ENCODE results near the gene PPP1R36. TPM values are rescaled to one million over a fixed set of nuclear protein-coding genes. Genes with fewer than 3 reads are reported as not detected.
"Not testable (repeated sequence)": the region's sequence is repeated elsewhere in the genome, so short reads cannot be mapped to it uniquely, and the experiment has no call there.

PPP1R36 gene
- total and polyA plus RNA-seq, 5 donors, result 0.44 to 1.3 (median 0.60) TPM

DNA sequence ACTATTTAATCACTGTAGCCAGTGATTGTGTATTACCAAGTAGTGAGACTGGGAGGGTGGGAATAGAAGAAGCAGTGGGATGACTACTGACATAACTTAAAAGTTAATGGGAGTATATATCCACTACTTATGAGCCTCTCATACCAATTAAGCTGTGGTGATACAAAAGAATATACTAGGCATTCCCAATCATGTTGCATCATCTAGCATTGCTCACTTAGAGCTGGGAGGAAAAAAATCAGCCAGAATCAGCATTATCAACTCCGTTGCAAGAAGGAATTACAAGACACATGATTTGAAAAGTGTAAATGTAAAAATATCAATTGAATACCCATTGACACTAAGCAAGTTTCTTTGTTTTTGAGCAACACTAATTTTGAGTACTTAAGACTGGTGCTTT lies 745 bp upstream of the PPP1R36 start:
- intact Hi-C loops (cut with DNase I), result loop anchor here in 1 of 4 donors (10.0 kb wide), 1 partner anchor 86 kb away; no protein-coding TSS in a partner anchor
- Histone ChIP-seq H3K27ac (ENCODE audit: low read length) (no peak overlapping the region), H3K4me1 (ENCODE audit: control insufficient read depth, insufficient read depth, low read length) (peaks cover 2% of the 10 kb centered on the region), H3K9me3 (ENCODE audit: control insufficient read depth, low read length) (no peaks in the 10 kb centered on the region), H3K27me3 (ENCODE audit: control insufficient read depth, insufficient read depth) (no peaks in the 10 kb centered on the region), H3K4me3 (ENCODE audit: low read length) (no peak overlapping the region)
- 92% methylated on average over 1 of the region's 1 CpG for WGBS
- no peak for DNase-seq
- no peak for ATAC-seq

DNA sequence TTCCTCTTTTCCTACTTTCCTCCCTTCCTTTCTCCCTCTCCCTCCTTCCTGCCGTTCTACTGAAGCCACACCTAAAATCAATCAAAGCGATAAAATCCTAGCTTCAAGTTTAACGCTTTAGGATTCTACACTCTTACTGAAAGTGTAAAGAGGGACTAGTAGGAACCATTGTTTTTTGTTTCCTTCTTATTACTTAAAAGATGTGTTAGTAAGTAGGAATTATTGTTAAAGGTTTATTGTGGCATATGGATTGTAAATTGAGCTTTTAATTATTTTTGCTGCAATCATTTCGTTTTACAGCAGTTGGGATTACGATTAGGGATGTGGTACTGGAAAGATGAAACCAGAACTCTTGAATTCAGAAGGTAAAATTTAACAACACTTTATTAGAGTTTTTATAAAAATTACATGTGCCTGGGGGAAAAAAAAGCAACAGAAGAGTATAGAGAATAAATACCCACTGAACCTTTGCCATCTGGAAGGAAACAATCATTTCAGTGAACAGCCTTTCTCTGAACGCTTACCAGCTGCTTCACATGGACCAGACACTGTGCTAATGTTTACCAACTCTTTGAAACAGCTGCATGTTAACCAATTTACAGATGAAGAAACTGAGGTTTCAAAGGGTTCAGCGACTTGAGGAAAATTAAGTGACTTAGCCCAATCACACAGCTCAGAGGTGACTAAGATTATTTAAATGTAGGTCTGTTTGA lies 1.0 kb downstream of the PPP1R36 start:
- 57% methylated on average over 7 of the region's 7 CpGs for WGBS
- no peak overlapping the region for H3K27ac ChIP-seq (ENCODE audit: low read length)
- no peak for DNase-seq
- peaks cover 2% of the 10 kb centered on the region for H3K4me1 ChIP-seq (ENCODE audit: control insufficient read depth, insufficient read depth, low read length)
- no peak for ATAC-seq
- no peaks in the 10 kb centered on the region for H3K9me3 ChIP-seq (ENCODE audit: control insufficient read depth, low read length)
- H3K27me3 ChIP-seq (ENCODE audit: control insufficient read depth, insufficient read depth), result no peaks in the 10 kb centered on the region
- no peak overlapping the region for H3K4me3 ChIP-seq (ENCODE audit: low read length)
- intact Hi-C loops (cut with DNase I), result no loop called here

DNA sequence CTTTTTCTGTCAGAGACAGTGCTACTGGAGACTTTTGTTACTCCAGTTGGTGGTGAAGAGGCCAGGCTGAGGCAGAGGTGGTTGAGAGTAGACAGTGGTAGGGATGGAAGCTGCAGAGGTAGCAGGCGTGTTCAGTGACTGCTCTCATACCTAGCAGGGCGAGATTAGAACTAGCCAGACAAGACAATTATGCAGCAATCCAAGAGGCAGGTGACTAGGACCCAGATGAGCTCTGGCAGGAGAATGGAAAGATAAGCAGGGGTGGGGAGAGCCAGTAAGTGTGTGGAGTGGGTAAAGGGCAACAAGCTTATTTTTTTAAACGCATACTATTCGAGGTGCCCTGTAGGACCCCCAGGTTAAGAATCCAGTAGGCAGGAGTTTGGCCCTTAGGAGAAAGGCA lies 4.8 kb downstream of the PPP1R36 start:
- peaks cover 2% of the 10 kb centered on the region for H3K4me1 ChIP-seq (ENCODE audit: control insufficient read depth, insufficient read depth, low read length)

DNA sequence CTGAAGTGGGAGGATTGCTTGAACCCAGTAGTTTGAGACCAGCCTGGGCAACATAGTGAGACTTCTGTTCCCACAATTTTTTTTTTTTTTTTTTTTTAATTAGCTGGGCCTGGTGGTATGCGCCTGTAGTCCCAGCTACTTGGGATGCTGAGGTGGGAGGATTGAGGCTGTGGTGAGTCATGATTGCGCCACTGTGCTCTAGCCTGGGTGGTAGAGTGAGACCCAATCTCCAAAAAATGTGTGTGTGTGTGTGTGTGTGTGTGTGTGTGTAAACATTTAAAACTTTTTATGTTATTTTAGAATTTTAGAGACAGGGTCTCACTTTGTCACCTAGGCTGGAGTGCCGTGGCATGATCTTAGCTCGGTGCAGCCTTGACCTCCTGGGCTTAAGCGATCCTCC lies 6.8 kb downstream of the PPP1R36 start:
- intact Hi-C loops (cut with DNase I), result no loop called here
- over 99% methylated on average over 5 of the region's 5 CpGs for WGBS
- ATAC-seq, result peak in 1 of 2 donors; percentile 41
- no peak overlapping the region for H3K4me3 ChIP-seq (ENCODE audit: low read length)
- H3K9me3 ChIP-seq (ENCODE audit: control insufficient read depth, low read length), result no peaks in the 10 kb centered on the region
- no peaks in the 10 kb centered on the region for H3K4me1 ChIP-seq (ENCODE audit: control insufficient read depth, insufficient read depth, low read length)
- no peaks in the 10 kb centered on the region for H3K27me3 ChIP-seq (ENCODE audit: control insufficient read depth, insufficient read depth)
- peak in 1 of 3 donors; percentile 24 for DNase-seq
- H3K27ac ChIP-seq (ENCODE audit: low read length), result no peak overlapping the region

More for the DNA sequence above, 4.8 kb downstream of the PPP1R36 start:
- DNase-seq, result no peak
- no peak for ATAC-seq
- intact Hi-C loops (cut with DNase I), result no loop called here
- Histone ChIP-seq H3K27me3 (ENCODE audit: control insufficient read depth, insufficient read depth) (no peaks in the 10 kb centered on the region), H3K4me3 (ENCODE audit: low read length) (no peak overlapping the region), H3K27ac (ENCODE audit: low read length) (no peak overlapping the region), H3K9me3 (ENCODE audit: control insufficient read depth, low read length) (no peaks in the 10 kb centered on the region)
- WGBS, result 59% methylated on average over 4 of the region's 4 CpGs

DNA sequence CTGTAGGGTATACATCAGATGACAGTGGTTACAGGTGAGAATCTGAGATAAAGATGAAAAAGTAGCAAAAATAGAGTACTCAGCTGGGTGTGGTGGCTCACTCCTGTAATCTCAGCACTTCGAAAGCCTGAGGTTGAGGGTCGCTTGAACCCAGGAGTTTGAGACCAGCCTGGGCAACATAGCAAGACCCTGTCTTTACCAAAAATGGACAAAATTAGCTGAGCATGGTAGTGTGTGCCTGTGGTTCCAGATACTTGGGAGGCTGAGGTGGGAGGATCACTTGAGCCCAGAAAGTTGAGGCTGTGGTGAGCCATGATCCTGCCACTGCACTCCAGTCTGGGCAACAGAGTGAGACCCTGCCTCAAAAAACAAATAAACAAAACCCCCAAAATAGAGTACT lies 8.5 kb downstream of the PPP1R36 start:
- H3K27ac ChIP-seq (ENCODE audit: low read length); H3K4me1 ChIP-seq (ENCODE audit: control insufficient read depth, insufficient read depth, low read length); H3K27me3 ChIP-seq (ENCODE audit: control insufficient read depth, insufficient read depth); ATAC-seq; intact Hi-C loops (cut with DNase I); DNase-seq; H3K4me3 ChIP-seq (ENCODE audit: low read length); H3K9me3 ChIP-seq (ENCODE audit: control insufficient read depth, low read length): not testable (repeated sequence)
- WGBS, result 96% methylated on average over 2 of the region's 2 CpGs

DNA sequence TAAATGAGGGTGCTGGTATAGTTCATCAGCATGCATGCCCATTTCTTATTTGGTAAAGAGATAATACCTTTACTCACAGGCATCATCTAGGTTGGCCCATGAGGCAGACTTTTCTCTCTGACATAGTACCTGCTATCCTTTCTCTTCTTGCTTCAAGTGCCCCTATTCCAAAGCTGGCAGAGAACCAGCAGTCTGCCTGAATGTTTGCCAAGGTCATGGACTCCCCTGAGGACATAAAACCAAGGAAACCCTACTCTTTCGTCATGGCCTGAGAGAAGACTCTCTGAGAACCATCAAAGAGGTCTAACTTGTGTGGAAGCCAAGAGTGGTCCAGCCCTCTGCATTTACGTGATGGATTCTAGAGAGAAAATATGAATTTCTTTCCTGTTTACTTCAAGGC lies 11.9 kb downstream of the PPP1R36 start:
- DNase-seq, result no peak
- no peaks in the 10 kb centered on the region for H3K4me1 ChIP-seq (ENCODE audit: control insufficient read depth, insufficient read depth, low read length)
- intact Hi-C loops (cut with DNase I), result no loop called here
- H3K27ac ChIP-seq (ENCODE audit: low read length), result no peak overlapping the region
- H3K27me3 ChIP-seq (ENCODE audit: control insufficient read depth, insufficient read depth), result no peaks in the 10 kb centered on the region
- WGBS, result 53% methylated on average over 2 of the region's 2 CpGs
- no peak for ATAC-seq
- no peak overlapping the region for H3K4me3 ChIP-seq (ENCODE audit: low read length)
- no peaks in the 10 kb centered on the region for H3K9me3 ChIP-seq (ENCODE audit: control insufficient read depth, low read length)

DNA sequence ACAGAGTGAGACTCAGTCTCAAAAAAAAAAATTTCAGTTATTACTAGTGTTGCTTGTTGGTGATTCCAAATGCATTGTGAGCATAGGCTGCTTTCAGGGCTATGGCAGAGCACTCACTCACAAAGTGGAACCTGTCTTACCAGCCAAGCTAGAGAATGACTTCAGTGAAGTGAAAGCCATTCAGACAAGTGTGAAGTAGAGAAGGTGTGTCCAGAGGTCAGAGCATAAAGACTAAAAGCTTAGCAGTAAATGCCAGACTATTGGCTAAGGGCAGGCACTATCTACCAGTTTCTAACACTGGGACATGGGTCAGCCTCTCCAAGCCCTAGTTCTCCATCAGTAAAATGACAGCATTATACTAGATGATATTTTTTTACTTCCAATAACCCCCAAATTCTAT lies 12.7 kb downstream of the PPP1R36 start:
- H3K4me3 ChIP-seq (ENCODE audit: low read length), result no peak overlapping the region
- DNase-seq (no peak), ATAC-seq (peak in 1 of 2 donors; percentile 18)
- no peaks in the 10 kb centered on the region for H3K9me3 ChIP-seq (ENCODE audit: control insufficient read depth, low read length)
- H3K4me1 ChIP-seq (ENCODE audit: control insufficient read depth, insufficient read depth, low read length), result no peaks in the 10 kb centered on the region
- no peaks in the 10 kb centered on the region for H3K27me3 ChIP-seq (ENCODE audit: control insufficient read depth, insufficient read depth)
- no peak overlapping the region for H3K27ac ChIP-seq (ENCODE audit: low read length)
- intact Hi-C loops (cut with DNase I), result no loop called here

DNA sequence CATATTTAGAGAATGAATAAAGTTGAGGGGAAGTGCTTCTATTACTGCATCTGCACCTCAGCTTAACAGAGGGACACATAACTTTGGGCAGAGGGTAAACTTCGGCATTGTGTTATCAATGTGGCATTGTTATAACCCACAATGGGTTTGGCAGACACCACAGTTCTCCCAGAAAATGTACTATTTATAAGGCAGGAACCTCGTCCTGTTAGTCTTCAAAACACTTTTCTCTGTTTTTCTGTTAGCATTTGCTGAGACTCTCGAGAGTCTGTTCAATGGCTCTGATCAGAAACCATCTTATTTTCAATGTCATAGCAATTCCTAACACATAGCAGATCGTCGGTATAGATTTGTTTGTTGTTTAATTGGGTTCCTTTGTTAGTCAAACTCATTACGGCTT lies 13.9 kb downstream of the PPP1R36 start:
- intact Hi-C loops (cut with DNase I), result no loop called here

DNA sequence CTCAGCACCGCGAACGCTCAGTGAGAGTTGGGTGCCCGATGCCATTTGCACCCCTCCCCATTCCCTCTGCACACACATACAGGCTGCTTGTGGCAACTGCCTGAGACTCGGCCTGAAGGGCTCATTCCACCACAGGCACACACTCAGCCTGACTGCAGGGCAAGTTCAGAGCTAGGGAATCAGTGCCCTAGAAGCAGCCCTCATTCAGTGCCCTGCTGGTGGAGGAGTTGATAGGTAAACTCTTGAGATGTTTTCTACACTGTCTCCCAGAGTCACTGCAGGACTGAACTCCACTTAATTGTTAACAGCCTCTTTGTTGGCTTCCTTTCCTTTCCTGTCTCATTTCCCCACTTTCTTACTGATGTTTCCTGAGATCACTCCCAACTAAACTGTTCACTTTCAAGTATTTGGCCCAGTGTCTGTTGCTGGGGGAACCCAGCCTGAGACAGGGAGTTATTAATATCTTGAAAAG lies 16.9 kb downstream of the PPP1R36 start:
- H3K27ac ChIP-seq (ENCODE audit: low read length), result no peak overlapping the region
- ATAC-seq (peak in 1 of 2 donors; percentile 10), DNase-seq (peak in 1 of 3 donors; percentile 54)
- no peak overlapping the region for H3K4me3 ChIP-seq (ENCODE audit: low read length)
- intact Hi-C loops (cut with DNase I), result no loop called here
- no peaks in the 10 kb centered on the region for H3K4me1 ChIP-seq (ENCODE audit: control insufficient read depth, insufficient read depth, low read length)
- H3K9me3 ChIP-seq (ENCODE audit: control insufficient read depth, low read length), result no peaks in the 10 kb centered on the region
- H3K27me3 ChIP-seq (ENCODE audit: control insufficient read depth, insufficient read depth), result no peaks in the 10 kb centered on the region
- WGBS, result 60% methylated on average over 5 of the region's 5 CpGs

More for the DNA sequence above, 13.9 kb downstream of the PPP1R36 start:
- Histone ChIP-seq H3K27ac (ENCODE audit: low read length) (no peak overlapping the region), H3K4me1 (ENCODE audit: control insufficient read depth, insufficient read depth, low read length) (no peaks in the 10 kb centered on the region), H3K9me3 (ENCODE audit: control insufficient read depth, low read length) (no peaks in the 10 kb centered on the region), H3K27me3 (ENCODE audit: control insufficient read depth, insufficient read depth) (no peaks in the 10 kb centered on the region), H3K4me3 (ENCODE audit: low read length) (no peak overlapping the region)
- ATAC-seq (no peak), DNase-seq (no peak)
- 70% methylated on average over 6 of the region's 6 CpGs for WGBS

DNA sequence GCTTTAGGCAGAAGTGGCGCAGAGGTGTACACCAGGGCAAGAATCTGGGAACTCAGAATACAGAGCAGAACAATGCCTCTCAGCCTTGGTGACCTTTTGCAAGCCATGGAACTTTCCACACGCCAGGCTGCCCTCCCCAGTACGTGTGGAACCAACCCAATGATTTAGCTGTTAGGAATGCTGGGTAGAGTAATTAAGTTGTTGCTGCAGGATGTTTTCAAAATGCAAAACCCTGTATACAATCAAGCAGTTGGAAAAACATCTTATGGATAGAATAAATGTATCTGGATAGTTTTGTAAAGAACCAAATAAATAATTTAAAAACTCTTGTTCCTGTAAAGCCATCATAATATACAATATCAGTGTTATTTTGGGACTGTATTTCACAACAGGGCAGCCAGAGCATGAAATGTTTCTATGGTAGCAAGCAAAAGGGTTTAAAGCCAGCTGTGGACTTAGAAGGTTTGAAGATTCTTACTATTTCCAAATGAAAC lies 19.4 kb downstream of the PPP1R36 start:
- 44% methylated on average over 3 of the region's 3 CpGs for WGBS
- no peaks in the 10 kb centered on the region for H3K9me3 ChIP-seq (ENCODE audit: control insufficient read depth, low read length)
- H3K27ac ChIP-seq (ENCODE audit: low read length), result no peak overlapping the region
- intact Hi-C loops (cut with DNase I), result no loop called here
- ATAC-seq (peak; percentile 94 to 97), DNase-seq (peak; percentile 76 to 84 (median 77))
- H3K27me3 ChIP-seq (ENCODE audit: control insufficient read depth, insufficient read depth), result no peaks in the 10 kb centered on the region
- H3K4me3 ChIP-seq (ENCODE audit: low read length), result no peak overlapping the region
- H3K4me1 ChIP-seq (ENCODE audit: control insufficient read depth, insufficient read depth, low read length), result peaks cover 2% of the 10 kb centered on the region

DNA sequence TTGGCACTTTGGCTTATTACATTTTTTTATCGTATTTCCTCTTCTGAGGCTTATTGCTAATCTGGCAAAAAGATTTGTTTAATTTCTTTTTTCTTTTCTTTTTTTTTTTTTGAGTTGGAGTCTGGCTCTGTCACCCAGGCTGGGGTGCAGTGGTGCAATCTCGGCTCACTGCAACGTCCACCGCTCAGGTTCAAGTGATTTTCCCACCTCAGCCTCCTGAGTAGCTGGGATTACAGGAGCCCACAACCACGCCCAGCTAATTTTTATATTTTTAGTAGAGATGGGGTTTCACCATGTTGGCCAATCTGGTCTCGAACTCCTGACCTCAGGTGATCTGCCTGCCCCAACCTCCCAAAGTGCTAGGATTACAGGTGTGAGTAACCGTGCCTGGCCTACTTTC lies 19.9 kb downstream of the PPP1R36 start:
- H3K9me3 ChIP-seq (ENCODE audit: control insufficient read depth, low read length); H3K27me3 ChIP-seq (ENCODE audit: control insufficient read depth, insufficient read depth); H3K27ac ChIP-seq (ENCODE audit: low read length); H3K4me3 ChIP-seq (ENCODE audit: low read length); H3K4me1 ChIP-seq (ENCODE audit: control insufficient read depth, insufficient read depth, low read length); intact Hi-C loops (cut with DNase I): not testable (repeated sequence)
- 69% methylated on average over 7 of the region's 7 CpGs for WGBS
- DNase-seq, result peak in 2 of 3 donors; percentile 25 to 63
- ATAC-seq, result peak; percentile 15 to 34
